Testis (tissue), 3 donors: Measurements from ENCODE around the gene NMNAT1. TPM values are rescaled to one million over a fixed set of nuclear protein-coding genes. Genes with fewer than 3 reads are reported as not detected.
"Not testable (repeated sequence)": the region's sequence is repeated elsewhere in the genome, so short reads cannot be mapped to it uniquely, and the experiment has no call there.

Experiments
- DNase-seq: peaks from one replicate; pipeline ENCODE4 v3.0.0-alpha.2; 2019
- H3K27ac ChIP-seq, 2 donors: fragments of 200-600 bp; sonication (generic); one replicate each; pipeline ENCODE4 v1.5.1; 2019
- H3K27me3 ChIP-seq: fragments of 200-600 bp; sonication (generic); one replicate; pipeline ENCODE4 v1.5.1; 2019
- H3K36me3 ChIP-seq: fragments of 200-600 bp; sonication (generic); one replicate; pipeline ENCODE4 v1.5.1; 2017; ENCODE audit warnings: low read depth; ENCODE audit errors: missing control alignments
- H3K4me1 ChIP-seq: fragments of 200-600 bp; sonication (generic); one replicate; pipeline ENCODE4 v1.5.1; 2019
- H3K4me3 ChIP-seq, 2 donors: fragments of 200-600 bp; sonication (generic); one replicate each; pipeline ENCODE4 v1.5.1; 2017 to 2019
- H3K9me3 ChIP-seq: fragments of 200-600 bp; sonication (generic); one replicate; pipeline ENCODE4 v1.5.1; 2017
- CTCF ChIP-seq, 3 experiments: fragments of 450-650 bp in 2 of 3; fragments of 200-600 bp in 1 of 3; sonication (generic) in 1 of 3; IDR thresholded peaks; one replicate each; pipeline ENCODE4 v1.5.1; 2016 to 2019; ENCODE audit warnings: antibody characterized with exemption in 3 of 3, mild to moderate bottlenecking in 2 of 3, moderate library complexity in 1 of 3
- POLR2A ChIP-seq: fragments of 450-650 bp; IDR thresholded peaks from one replicate; pipeline ENCODE4 v1.6.1; 2017; ENCODE audit warnings: antibody characterized with exemption, mild to moderate bottlenecking, moderate library complexity
- WGBS, 2 donors: methylation state at CpG; one replicate each; pipeline ENCODE4 v1.1.5; 2018; 5-methylcytosine and 5-hydroxymethylcytosine counted together
- intact Hi-C: fragments of 100-400 bp; cut with DNase I; formaldehyde crosslinking; loops from one replicate; pipeline ENCODE4 v1.15.1; 2023; ENCODE audit warnings: low total_unique reads
- polyA plus RNA-seq: library from polyadenylated mRNA; stranded (reverse); fragments of 350-450 nt; fragmentation: Illumina TruSeq; extraction: RNeasy Lipid Tissue Mini Kit (QIAGEN cat#74804); gene quantifications from one replicate; pipeline ENCODE4 v1.2.3, GENCODE V29; 2014; ENCODE audit warnings: low read depth, low replicate concordance; ENCODE audit not compliant: insufficient read depth
- total RNA-seq, 2 donors: library from RNA; depleted of rRNA; stranded (reverse); fragments of >200 nt; gene quantifications; one replicate each; pipeline ENCODE4 v1.2.3, GENCODE V29; 2016

The NMNAT1 gene
- total and polyA plus RNA-seq, 3 donors from 2014 or later: 8.1 to 13.0 (median 12.2) TPM

- Histone ChIP-seq H3K27me3 (no peaks in the 10 kb centered on the region), H3K9me3 (no peaks in the 10 kb centered on the region), H3K4me3 (no peak overlapping the region), H3K27ac (no peak overlapping the region), H3K4me1 (no peaks in the 10 kb centered on the region), H3K36me3 (no peaks in the 10 kb centered on the region)
- no peak for DNase-seq
- intact Hi-C loops: no loop called here
- TF ChIP-seq CTCF (IDR thresholded peaks at IDR 0.05) (no peak), POLR2A (no peak)
- 87 to 95% methylated on average over 7 of the region's 7 CpGs for WGBS, 2 donors
Measured at GRCh38 chr1:10022656-10023055, 79.4 kb downstream of the NMNAT1 start.

GRCh38 chr1:10025354-10025753 is 82.1 kb downstream of the NMNAT1 start:
- Histone ChIP-seq H3K36me3 (no peaks in the 10 kb centered on the region), H3K9me3 (no peaks in the 10 kb centered on the region), H3K27ac (no peak overlapping the region), H3K4me3 (no peak overlapping the region), H3K27me3 (no peaks in the 10 kb centered on the region), H3K4me1 (no peaks in the 10 kb centered on the region)
- intact Hi-C loops: no loop called here
- TF ChIP-seq POLR2A (no peak), CTCF (IDR thresholded peaks at IDR 0.05) (no peak)
- 91% methylated on average over 2 of the region's 2 CpGs for WGBS, 2 donors
- DNase-seq: no peak

- no peak for TF ChIP-seq POLR2A
- TF ChIP-seq CTCF (IDR thresholded peaks at IDR 0.05): no peak
- H3K36me3 ChIP-seq: no peaks in the 10 kb centered on the region
- H3K27ac ChIP-seq: no peak overlapping the region
- H3K4me3 ChIP-seq: no peak overlapping the region
- no peaks in the 10 kb centered on the region for H3K27me3 ChIP-seq
- no peaks in the 10 kb centered on the region for H3K9me3 ChIP-seq
- intact Hi-C loops: no loop called here
- no peak for DNase-seq
- H3K4me1 ChIP-seq: peaks cover 5% of the 10 kb centered on the region
Measured at GRCh38 chr1:10027027-10027426, 83.8 kb downstream of the NMNAT1 start.

- H3K27ac ChIP-seq, DNase-seq, H3K36me3 ChIP-seq, H3K9me3 ChIP-seq, H3K4me3 ChIP-seq, H3K27me3 ChIP-seq, intact Hi-C loops: not testable (repeated sequence)
- peaks cover 10% of the 10 kb centered on the region for H3K4me1 ChIP-seq
- WGBS, 2 donors: 82 to 89% methylated on average over 12 to 18 of the region's 24 CpGs
Measured at GRCh38 chr1:10028956-10029500, 85.8 kb downstream of the NMNAT1 start.

GRCh38 chr1:10031461-10031860 is 88.2 kb downstream of the NMNAT1 start:
- no peak for DNase-seq

More at GRCh38 chr1:10031461-10031860, 88.2 kb downstream of the NMNAT1 start:
- intact Hi-C loops: no loop called here
- TF ChIP-seq POLR2A (no peak), CTCF (IDR thresholded peaks at IDR 0.05) (no peak)
- Histone ChIP-seq H3K36me3 (no peaks in the 10 kb centered on the region), H3K4me1 (peaks cover 20% of the 10 kb centered on the region), H3K27ac (no peak overlapping the region), H3K27me3 (no peaks in the 10 kb centered on the region), H3K4me3 (peak overlapping the region; percentile 80 to 95), H3K9me3 (no peaks in the 10 kb centered on the region)
- 40 to 59% methylated on average over 3 of the region's 3 CpGs for WGBS, 2 donors
